Fibroblast of villous mesenchyme (primary cell): ENCODE data around the gene ANKRD13B. TPM values are rescaled to one million over a fixed set of nuclear protein-coding genes. Genes with fewer than 3 reads are reported as not detected.

ENCODE experiments used
- DNase-seq: peaks from one replicate; pipeline ENCODE4 v3.0.0-alpha.2; 2010; ENCODE audit warnings: low read depth
- H3K4me3 ChIP-seq: 2 replicates; pipeline ENCODE4 v1.5.1; 2011; ENCODE audit warnings: low read depth, mild to moderate bottlenecking, low read length
- total RNA-seq: library from RNA; depleted of rRNA; stranded (reverse); fragments of >200 nt; gene quantifications from 2 replicates; pipeline ENCODE4 v1.2.3, GENCODE V29; 2012
- TF ChIP-seq, protein P1 (sequence below): IDR thresholded peaks from 2 replicates; pipeline ENCODE4 v1.5.1; 2012; ENCODE audit warnings: low read depth, mild to moderate bottlenecking, low read length; ENCODE audit not compliant: insufficient read depth

The ANKRD13B gene
- total RNA-seq, 1 donor, result 8.6 TPM

DNA sequence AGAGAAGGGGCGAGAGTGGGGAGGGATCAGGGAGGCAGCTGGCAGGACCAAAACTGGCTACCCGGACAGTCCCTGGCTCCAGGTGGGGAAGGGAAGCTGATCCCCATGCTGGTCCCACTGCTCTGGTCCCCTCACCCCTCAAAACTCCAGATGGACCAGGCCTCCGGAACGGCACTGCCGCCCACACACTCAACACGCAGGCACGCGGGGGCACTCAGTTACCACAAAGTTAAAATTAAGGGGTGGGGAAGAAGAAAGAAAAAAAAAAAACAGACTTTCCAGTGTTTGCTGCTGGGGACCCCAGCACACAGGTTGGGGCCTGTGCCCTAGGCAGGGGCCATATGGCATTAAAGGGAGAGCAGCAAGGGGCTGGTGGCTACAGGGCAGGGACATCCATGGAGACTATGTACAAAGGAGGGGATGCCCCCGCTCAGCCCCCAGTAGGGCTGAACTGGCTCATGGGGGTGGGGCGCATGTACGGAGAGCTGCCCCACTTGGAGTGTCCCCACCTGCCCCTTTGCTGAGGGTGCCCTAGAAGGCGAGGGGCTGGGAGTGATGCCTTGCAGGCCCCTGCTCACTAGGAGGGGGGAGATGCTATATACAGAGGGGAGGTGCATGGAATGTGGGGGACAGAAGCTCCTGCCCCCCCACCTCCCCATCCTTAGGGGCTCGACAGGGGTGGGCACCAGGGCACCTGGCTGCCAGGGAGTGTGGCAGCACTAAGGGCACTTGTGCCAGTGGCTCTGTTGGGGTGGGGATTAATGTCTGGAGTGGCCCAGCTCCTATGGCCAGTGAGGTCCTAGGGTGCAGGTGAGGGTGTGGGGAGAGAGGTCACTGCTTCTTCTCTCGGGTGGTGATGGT is 18.8 kb upstream of the ANKRD13B start:
- TF ChIP-seq, protein P1, sequence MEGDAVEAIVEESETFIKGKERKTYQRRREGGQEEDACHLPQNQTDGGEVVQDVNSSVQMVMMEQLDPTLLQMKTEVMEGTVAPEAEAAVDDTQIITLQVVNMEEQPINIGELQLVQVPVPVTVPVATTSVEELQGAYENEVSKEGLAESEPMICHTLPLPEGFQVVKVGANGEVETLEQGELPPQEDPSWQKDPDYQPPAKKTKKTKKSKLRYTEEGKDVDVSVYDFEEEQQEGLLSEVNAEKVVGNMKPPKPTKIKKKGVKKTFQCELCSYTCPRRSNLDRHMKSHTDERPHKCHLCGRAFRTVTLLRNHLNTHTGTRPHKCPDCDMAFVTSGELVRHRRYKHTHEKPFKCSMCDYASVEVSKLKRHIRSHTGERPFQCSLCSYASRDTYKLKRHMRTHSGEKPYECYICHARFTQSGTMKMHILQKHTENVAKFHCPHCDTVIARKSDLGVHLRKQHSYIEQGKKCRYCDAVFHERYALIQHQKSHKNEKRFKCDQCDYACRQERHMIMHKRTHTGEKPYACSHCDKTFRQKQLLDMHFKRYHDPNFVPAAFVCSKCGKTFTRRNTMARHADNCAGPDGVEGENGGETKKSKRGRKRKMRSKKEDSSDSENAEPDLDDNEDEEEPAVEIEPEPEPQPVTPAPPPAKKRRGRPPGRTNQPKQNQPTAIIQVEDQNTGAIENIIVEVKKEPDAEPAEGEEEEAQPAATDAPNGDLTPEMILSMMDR, result no peak
- no peak overlapping the region for H3K4me3 ChIP-seq

GRCh38 chr17:29574732-29575510 is 18.0 kb upstream of the ANKRD13B start:
- DNase-seq, result no peak
- no peak overlapping the region for H3K4me3 ChIP-seq
- TF ChIP-seq, protein P1, result no peak

More for the DNA sequence above, 18.8 kb upstream of the ANKRD13B start:
- DNase-seq, result no peak

GRCh38 chr17:29575511-29576213 is 17.3 kb upstream of the ANKRD13B start:
- no peak for DNase-seq
- H3K4me3 ChIP-seq, result no peak overlapping the region
- TF ChIP-seq, protein P1, result no peak

DNA sequence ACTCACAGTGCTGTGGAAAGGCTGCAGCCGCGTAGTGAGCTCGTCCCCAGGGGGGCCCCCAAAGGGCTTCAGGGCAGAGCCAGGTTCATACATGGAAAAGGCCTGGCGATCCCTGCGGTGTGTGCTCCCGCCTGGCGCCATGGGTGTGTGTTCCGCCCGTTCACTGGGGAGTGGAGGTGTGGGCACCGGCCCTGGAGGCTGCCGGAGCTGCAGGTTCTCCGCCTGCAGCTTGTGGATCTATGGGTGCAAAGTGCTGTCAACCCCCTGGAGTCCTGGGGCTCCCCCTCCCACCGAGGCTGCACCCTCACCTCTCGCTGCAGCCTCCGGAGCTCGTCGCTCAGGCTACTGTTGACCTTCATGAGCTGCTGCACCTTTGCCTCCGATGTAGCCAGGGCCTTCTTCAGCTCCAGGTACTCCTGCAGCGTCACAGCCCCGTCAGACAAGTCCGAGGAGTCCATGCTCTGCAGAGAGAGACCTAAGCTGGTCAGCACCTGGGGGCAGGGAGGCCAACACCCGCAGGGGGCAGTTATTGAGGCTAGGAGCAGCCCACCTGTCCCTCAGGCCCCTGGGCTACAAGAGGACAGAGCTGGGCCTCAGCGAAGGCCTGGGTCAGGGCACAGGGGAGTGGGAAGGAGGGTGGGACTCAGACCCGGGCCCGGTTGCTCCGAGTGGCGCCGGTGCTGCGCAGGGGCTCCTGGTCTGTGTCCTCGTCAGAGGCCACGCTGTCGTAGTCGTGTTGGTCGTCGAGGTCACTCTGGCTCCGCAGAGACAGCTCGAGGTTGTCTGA is 16.5 kb upstream of the ANKRD13B start:
- no peak for DNase-seq
- no peak overlapping the region for H3K4me3 ChIP-seq
- TF ChIP-seq, protein P1, result no peak

GRCh38 chr17:29577001-29577370 is 15.9 kb upstream of the ANKRD13B start:
- no peak overlapping the region for H3K4me3 ChIP-seq
- TF ChIP-seq, protein P1, result no peak
- DNase-seq, result no peak
